ENCODE results near the gene POLG.

The POLG gene

GRCh38 chr15:89335298-89336041, 846 bp upstream of the POLG start:
- no peak for TF ChIP-seq CTCF (conservative IDR thresholded peaks at IDR 0.05; ENCODE audit: low read depth, low read length)
- no peaks in the 10 kb centered on the region; the same call in 1 of the 2 replicates for H3K36me3 ChIP-seq (ENCODE audit: insufficient read depth)
- H3K4me1 ChIP-seq (ENCODE audit: low read depth, poor library complexity, severe bottlenecking), result peaks cover 42% of the 10 kb centered on the region
- H3K27me3 ChIP-seq (ENCODE audit: insufficient read depth, low read depth), result 0 out of 2 replicates have a peak, but pooled peaks cover 3% of the 10 kb centered on the region
- H3K4me3 ChIP-seq (IDR thresholded peaks at IDR 0.05; ENCODE audit: insufficient read depth, low read depth, low read length), result no peak overlapping the region
- peaks cover 29% of the 10 kb centered on the region for H3K79me2 ChIP-seq (ENCODE audit: insufficient read depth, low read depth)
- peak overlapping the region; percentile 60 for H3K27ac ChIP-seq
- H3K4me2 ChIP-seq, result peak overlapping the region; percentile 67
- H2AFZ ChIP-seq (ENCODE audit: low read depth), result peak overlapping the region; percentile 62
- H4K20me1 ChIP-seq (ENCODE audit: insufficient read depth), result peaks cover 3% of the 10 kb centered on the region
- H3K9ac ChIP-seq, result peak overlapping the region; percentile 30; the same call in 1 of the 2 replicates

GRCh38 chr15:89333959-89334509, 590 bp downstream of the POLG start:
- Histone ChIP-seq H3K4me1 (ENCODE audit: low read depth, poor library complexity, severe bottlenecking) (peaks cover 42% of the 10 kb centered on the region), H3K27me3 (ENCODE audit: insufficient read depth, low read depth) (no peaks in the 10 kb centered on the region), H3K4me2 (peak overlapping the region; percentile 56), H3K36me3 (ENCODE audit: insufficient read depth) (peaks cover 7% of the 10 kb centered on the region; the same call in 1 of the 2 replicates), H3K79me2 (ENCODE audit: insufficient read depth, low read depth) (peaks cover 37% of the 10 kb centered on the region), H3K4me3 (IDR thresholded peaks at IDR 0.05; ENCODE audit: insufficient read depth, low read depth, low read length) (no peak overlapping the region), H3K9ac (peak overlapping the region; percentile 79), H3K27ac (peak overlapping the region; percentile 63), H2AFZ (ENCODE audit: low read depth) (peak overlapping the region; percentile 39), H4K20me1 (ENCODE audit: insufficient read depth) (peaks cover 3% of the 10 kb centered on the region)
- TF ChIP-seq CTCF (conservative IDR thresholded peaks at IDR 0.05; ENCODE audit: low read depth, low read length), result no peak

GRCh38 chr15:89333011-89333860, 1.4 kb downstream of the POLG start:
- Histone ChIP-seq H3K27me3 (ENCODE audit: insufficient read depth, low read depth) (no peaks in the 10 kb centered on the region), H3K4me1 (ENCODE audit: low read depth, poor library complexity, severe bottlenecking) (peaks cover 42% of the 10 kb centered on the region), H3K79me2 (ENCODE audit: insufficient read depth, low read depth) (peaks cover 37% of the 10 kb centered on the region), H4K20me1 (ENCODE audit: insufficient read depth) (peaks cover 3% of the 10 kb centered on the region), H2AFZ (ENCODE audit: low read depth) (no peak overlapping the region), H3K27ac (no peak overlapping the region), H3K4me3 (IDR thresholded peaks at IDR 0.05; ENCODE audit: insufficient read depth, low read depth, low read length) (no peak overlapping the region), H3K9ac (peak overlapping the region; percentile 79; the same call in 1 of the 2 replicates), H3K36me3 (ENCODE audit: insufficient read depth) (peaks cover 7% of the 10 kb centered on the region; the same call in 1 of the 2 replicates), H3K4me2 (peak overlapping the region; percentile 56)
- TF ChIP-seq CTCF (conservative IDR thresholded peaks at IDR 0.05; ENCODE audit: low read depth, low read length), result no peak

GRCh38 chr15:89332446-89332845, 2.2 kb downstream of the POLG start:
- Histone ChIP-seq H3K9ac (no peak overlapping the region), H3K4me2 (peak overlapping the region; percentile 56; the same call in 1 of the 2 replicates), H3K4me3 (IDR thresholded peaks at IDR 0.05; ENCODE audit: insufficient read depth, low read depth, low read length) (no peak overlapping the region), H3K27ac (no peak overlapping the region), H3K27me3 (ENCODE audit: insufficient read depth, low read depth) (no peaks in the 10 kb centered on the region), H3K4me1 (ENCODE audit: low read depth, poor library complexity, severe bottlenecking) (peaks cover 42% of the 10 kb centered on the region), H4K20me1 (ENCODE audit: insufficient read depth) (peaks cover 3% of the 10 kb centered on the region), H2AFZ (ENCODE audit: low read depth) (no peak overlapping the region), H3K79me2 (ENCODE audit: insufficient read depth, low read depth) (peaks cover 37% of the 10 kb centered on the region), H3K36me3 (ENCODE audit: insufficient read depth) (peaks cover 7% of the 10 kb centered on the region; the same call in 1 of the 2 replicates)
- TF ChIP-seq CTCF (conservative IDR thresholded peaks at IDR 0.05; ENCODE audit: low read depth, low read length), result no peak; the same call in 1 of the 2 replicates
